BE2C (cell line): ENCODE data around the gene TP63.

Experiments
- DNase-seq: peaks from one replicate; pipeline ENCODE4 v3.0.0-alpha.2; 2020
- H3K27me3 ChIP-seq: fragments of 250-450 bp; sonication (Bioruptor Pico); 2 replicates; pipeline ENCODE4 v1.5.1; 2020; ENCODE audit warnings: mild to moderate bottlenecking
- H3K36me3 ChIP-seq: fragments of 250-450 bp; sonication (Bioruptor Pico); 2 replicates; pipeline ENCODE4 v1.5.1; 2020; ENCODE audit warnings: mild to moderate bottlenecking
- H3K4me1 ChIP-seq: fragments of 250-450 bp; sonication (Bioruptor Pico); 2 replicates; pipeline ENCODE4 v1.5.1; 2020
- H3K4me3 ChIP-seq: 2 replicates; pipeline ENCODE4 v1.5.1; 2011; ENCODE audit warnings: low read depth, low read length
- H3K9me3 ChIP-seq: fragments of 250-450 bp; sonication (Bioruptor Pico); 2 replicates; pipeline ENCODE4 v1.5.1; 2020
- TF ChIP-seq, protein P1 (sequence below): IDR thresholded peaks from 2 replicates; pipeline ENCODE4 v1.5.1; 2012; ENCODE audit warnings: mild to moderate bottlenecking, low read depth, low read length

Gene TP63

GRCh38 chr3:189714991-189715961 is 84.1 kb downstream of the TP63 start:
- no peaks in the 10 kb centered on the region for H3K4me1 ChIP-seq
- TF ChIP-seq, protein P1, sequence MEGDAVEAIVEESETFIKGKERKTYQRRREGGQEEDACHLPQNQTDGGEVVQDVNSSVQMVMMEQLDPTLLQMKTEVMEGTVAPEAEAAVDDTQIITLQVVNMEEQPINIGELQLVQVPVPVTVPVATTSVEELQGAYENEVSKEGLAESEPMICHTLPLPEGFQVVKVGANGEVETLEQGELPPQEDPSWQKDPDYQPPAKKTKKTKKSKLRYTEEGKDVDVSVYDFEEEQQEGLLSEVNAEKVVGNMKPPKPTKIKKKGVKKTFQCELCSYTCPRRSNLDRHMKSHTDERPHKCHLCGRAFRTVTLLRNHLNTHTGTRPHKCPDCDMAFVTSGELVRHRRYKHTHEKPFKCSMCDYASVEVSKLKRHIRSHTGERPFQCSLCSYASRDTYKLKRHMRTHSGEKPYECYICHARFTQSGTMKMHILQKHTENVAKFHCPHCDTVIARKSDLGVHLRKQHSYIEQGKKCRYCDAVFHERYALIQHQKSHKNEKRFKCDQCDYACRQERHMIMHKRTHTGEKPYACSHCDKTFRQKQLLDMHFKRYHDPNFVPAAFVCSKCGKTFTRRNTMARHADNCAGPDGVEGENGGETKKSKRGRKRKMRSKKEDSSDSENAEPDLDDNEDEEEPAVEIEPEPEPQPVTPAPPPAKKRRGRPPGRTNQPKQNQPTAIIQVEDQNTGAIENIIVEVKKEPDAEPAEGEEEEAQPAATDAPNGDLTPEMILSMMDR = no peak
- no peak for DNase-seq

GRCh38 chr3:189718215-189718614 is 87.0 kb downstream of the TP63 start:
- Histone ChIP-seq H3K27me3 (no peaks in the 10 kb centered on the region), H3K36me3 (no peaks in the 10 kb centered on the region), H3K4me1 (no peaks in the 10 kb centered on the region), H3K4me3 (no peak overlapping the region), H3K9me3 (no peaks in the 10 kb centered on the region)
- no peak for DNase-seq
- TF ChIP-seq, protein P1 = no peak

More at GRCh38 chr3:189714991-189715961, 84.1 kb downstream of the TP63 start:
- no peak overlapping the region for H3K4me3 ChIP-seq
- H3K9me3 ChIP-seq = no peaks in the 10 kb centered on the region
- H3K27me3 ChIP-seq = no peaks in the 10 kb centered on the region
- no peaks in the 10 kb centered on the region for H3K36me3 ChIP-seq

DNA sequence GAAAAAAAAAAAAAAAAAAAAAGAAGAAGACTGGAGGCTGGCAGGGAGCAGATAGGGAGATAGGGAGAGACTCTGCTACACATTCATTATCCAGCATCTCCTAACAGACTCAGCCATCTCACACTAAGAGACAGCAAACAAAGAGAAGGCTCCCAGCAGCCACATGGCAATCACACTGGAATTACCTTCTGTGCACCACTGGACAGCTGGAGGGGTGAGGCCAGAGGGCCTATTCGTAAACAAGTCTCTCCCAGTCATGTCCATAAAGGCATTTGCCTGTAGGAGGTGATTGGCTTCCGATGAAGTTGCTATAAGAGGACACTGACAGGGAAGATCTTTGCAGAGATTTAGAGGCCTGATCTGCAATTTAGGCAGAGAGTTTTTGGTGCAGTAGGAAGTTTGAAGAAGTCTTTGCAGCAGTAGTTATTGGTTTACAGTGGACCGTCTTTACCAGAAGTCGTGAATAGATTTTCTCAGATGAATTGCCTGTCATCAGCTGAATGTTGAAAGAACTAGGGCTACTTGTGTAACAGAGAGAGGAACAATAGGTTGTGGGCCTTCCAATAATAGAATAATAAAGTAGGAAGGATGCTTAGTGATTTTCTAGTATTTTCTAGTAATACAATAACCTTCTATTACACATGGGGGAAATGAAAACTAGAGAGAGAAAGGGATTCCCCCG is 89.7 kb downstream of the TP63 start:
- H3K27me3 ChIP-seq = no peaks in the 10 kb centered on the region
- no peaks in the 10 kb centered on the region for H3K36me3 ChIP-seq
- no peak overlapping the region for H3K4me3 ChIP-seq
- TF ChIP-seq, protein P1 = no peak
- no peak for DNase-seq
- no peaks in the 10 kb centered on the region for H3K4me1 ChIP-seq
- H3K9me3 ChIP-seq = no peaks in the 10 kb centered on the region

- no peaks in the 10 kb centered on the region for H3K4me1 ChIP-seq
- no peaks in the 10 kb centered on the region for H3K9me3 ChIP-seq
- no peaks in the 10 kb centered on the region for H3K36me3 ChIP-seq
- TF ChIP-seq, protein P1 = no peak
- no peaks in the 10 kb centered on the region for H3K27me3 ChIP-seq
- H3K4me3 ChIP-seq = no peak overlapping the region
- no peak for DNase-seq
These were observed 90.9 kb downstream of the TP63 start for GRCh38 chr3:189721873-189722665.

GRCh38 chr3:189724356-189724755 is 93.2 kb downstream of the TP63 start:
- TF ChIP-seq, protein P1 = no peak
- H3K9me3 ChIP-seq = no peaks in the 10 kb centered on the region
- no peaks in the 10 kb centered on the region for H3K27me3 ChIP-seq
- DNase-seq = no peak
- no peak overlapping the region for H3K4me3 ChIP-seq
- H3K36me3 ChIP-seq = no peaks in the 10 kb centered on the region
- no peaks in the 10 kb centered on the region for H3K4me1 ChIP-seq
